HG03060 (cell line): ENCODE measurements around the gene CXorf65.

ENCODE experiments used
- ATAC-seq: cut with Tn5 transposase; IDR thresholded peaks from one replicate; pipeline ENCODE4 v1.9.1; 2021; ENCODE audit warnings: low read depth, moderate number of reproducible peaks; ENCODE audit not compliant: unreplicated experiment

Gene CXorf65

DNA sequence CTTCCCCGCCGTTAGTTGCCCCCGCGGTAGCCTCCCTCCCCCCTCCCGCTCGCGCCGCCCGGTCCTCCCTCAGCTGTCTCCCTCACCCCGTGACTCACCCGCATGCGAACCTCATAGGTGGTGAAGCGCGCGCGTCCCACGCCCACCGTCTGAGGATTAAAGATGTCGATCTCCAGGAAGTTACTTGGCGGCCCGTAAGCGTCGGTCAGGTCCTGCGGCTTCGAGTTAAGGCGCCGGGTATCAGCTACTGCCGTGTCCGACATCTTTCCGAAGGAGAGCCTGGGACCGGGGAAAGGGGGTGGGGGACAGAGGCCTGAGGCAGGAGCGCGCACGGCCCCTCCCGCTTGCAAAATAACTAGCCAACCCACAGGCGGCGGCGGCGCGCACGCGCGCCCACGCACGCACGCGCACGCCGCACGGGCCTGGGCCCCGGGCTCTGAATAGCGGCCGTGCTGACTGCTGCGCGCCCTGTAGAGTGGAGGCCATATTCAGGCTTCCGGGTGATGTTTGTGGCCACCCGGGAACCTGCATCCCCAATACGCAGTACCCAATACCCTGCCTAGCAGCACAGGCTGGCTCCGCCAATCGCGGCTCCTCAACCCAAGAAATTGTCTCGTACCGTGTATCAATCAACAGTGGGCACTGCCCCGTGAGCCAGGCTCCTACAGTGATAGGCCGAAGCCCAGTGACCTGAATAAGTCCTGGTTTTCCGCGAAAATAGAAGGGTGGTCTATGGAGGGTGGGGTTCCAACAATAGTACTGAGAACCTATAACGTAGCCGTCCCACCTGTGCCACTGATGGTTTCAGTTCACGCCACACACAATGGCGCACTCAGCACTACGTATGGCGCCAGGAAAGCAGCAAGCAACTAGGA, 38.3 kb downstream of the CXorf65 start, which contains the start of gene SNX12:
TSS of gene SNX12 (minus strand) at position 291 of the 875 bp plus-strand sequence. CDS start at position 263, 28 bp downstream.
- peak; percentile 99 for ATAC-seq

DNA sequence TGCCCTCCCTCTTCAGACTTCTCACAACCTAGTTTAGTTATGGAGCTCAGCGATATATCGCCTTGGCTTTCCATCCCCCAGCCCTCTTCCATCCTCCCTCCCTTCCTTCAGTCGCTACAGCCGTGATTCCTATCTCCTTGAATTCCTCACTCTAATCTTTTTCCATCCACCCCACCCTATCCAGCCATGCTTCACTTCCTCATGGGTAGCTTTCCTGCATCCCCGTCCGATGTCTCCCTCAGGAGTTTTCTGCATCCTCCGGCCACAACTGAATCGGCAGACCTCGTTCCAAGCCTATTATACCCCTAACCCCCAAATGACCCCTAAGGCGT, 38.9 kb downstream of the CXorf65 start:
- ATAC-seq = no peak

DNA sequence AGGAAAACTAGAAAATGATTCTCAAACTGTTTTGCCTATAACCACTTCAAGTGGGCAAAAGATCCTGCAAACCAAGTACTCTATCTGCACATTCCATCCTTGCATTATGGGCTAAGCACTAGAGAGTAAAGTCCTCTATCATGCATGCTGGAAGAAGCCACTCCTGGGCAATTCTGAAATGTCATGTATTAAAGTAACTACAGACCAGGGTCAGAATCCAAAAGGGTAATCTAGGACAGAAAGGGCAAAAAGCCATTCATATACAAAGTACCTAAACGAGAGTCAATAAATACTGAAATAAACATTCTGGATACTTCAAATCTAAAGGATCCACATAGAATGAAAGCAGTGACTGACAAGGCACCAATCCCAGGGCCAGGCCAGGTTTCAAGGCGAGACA, 39.5 kb downstream of the CXorf65 start:
- ATAC-seq = no peak

DNA sequence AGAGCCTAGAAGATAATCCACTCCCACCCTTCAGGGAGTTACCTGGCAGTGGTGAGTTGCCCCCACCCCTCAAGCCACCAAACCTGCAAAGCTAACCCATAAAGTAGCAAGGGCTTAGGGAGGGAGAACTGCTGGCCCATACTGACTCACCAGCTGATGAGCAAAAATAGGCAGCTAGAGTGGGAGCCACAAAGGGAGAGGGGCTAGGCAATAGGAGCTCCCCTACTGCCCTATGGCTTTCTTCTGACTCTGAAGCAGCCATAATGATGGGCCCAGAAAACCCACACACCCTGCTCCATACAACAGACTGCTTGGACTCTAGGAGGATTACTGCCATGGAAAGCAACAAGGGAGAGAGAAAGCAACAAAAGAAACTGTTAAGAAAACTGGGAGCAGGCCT, 46.4 kb downstream of the CXorf65 start:
- ATAC-seq = no peak

DNA sequence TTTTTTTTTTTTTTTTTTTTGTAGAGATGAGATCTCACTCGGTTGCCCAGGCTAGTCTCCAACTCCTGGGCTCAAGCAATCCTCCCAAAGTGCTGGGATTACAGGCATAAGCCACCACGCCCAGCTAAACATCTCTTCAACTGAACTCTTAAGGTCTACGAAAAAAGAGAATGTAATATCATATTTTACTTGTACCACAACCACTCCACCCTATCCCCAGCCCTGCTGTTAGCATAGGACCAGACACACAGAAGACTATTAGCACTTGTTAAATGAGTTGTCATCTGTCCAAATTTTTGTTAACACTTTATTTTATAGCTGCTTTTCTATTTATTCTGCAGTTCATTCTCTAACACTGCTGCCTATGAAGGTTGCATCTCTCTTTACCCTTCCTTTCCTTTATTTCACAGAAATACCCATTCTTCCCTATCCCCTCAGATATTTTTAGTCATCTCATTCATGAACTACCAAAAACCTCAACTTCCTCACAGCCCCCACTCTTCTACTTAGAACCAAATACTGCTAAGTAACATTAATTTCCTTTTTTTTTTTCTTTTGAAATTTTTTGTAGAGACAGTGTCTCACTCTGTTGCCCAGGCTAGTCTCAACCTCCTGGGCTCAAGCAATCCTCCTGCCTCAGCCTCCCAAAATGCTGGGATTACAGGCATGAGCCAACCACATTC, 48.6 kb downstream of the CXorf65 start:
- ATAC-seq = no peak

DNA sequence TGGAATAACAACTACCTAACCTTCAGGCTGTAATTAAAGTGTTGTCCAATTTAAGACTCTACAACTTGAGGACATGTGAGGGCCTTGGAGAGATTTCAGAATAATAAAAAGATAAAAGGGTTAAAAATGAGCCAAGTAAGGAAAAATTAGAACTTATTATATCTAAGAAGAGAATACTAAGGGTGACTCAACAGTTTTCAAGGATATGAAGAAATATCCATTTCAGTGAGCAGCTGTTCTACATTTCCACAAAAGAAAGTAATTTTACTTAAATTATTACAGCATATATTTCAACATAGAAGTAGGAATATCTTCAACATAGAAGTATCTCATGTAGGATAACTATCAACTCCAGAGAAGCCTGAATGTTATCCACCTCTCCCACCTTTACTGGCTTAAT, 49.7 kb downstream of the CXorf65 start:
- no peak for ATAC-seq
